OCI-M1 (cell line): ENCODE results near the gene ITPKB.
"Not testable (repeated sequence)": the region's sequence is repeated elsewhere in the genome, so short reads cannot be mapped to it uniquely, and the experiment has no call there.

ENCODE experiments used
- DNase-seq: peaks from one replicate; lab custom pipeline; 2025; lab: John Stamatoyannopoulos, UW

The ITPKB gene

DNA sequence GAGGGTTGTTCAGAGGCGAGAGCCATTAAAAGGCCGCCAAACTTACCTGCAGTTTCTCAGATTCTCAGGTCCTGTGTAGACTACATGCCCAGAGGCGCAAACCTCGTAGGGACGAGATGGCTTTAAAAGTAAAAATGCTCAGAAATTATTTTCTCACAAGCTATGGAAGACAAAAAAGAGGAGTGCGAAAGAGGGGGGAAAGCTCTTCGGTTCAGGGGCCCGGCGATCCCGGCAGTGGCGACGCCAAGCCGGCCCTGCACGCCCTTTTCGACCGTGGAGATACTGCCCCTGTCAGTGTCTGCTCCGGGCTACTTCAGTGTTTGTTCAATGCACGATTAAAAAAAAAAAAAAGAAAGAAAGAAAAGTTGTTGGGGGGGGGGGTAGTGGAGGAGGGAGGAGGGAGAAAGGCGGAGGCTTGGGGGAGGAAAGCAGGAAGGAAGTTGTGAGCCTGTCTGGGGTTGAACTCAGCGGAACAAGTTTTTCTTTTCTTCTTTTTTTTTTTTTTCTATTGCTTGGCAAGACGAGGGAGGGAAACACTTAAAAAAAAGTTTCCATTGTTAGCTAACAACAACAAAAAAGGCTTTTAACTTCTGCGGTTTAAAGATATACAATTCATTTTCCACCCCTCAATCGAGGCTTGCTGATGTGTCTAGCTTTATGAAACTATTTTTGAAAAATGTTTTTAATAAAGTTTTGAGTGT lies at the start of gene ITPKB:
Gene ITPKB (minus strand): TSS at position 288 of the 701 bp plus-strand sequence. CDS start 1,824 bp downstream, outside the sequence.
- DNase-seq, result peak; percentile 86

DNA sequence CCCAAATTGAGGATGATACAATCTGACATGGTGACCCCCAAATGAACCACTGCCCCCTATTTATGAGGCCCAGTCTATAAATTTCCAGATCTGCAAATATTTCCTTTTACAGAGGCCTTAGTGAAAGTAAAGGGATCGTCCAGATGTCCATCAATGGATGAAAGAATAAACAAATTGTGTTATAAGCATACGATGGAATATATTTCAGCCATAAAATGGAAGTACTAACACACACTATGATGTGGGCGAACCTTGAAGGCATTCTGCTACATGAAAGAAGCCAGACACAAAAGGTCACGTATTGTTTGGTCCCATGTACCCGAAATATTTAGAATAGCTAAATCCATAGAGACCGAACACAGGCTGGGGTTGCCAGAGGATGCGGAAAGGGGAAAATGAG lies 48.6 kb upstream of the ITPKB start:
- no peak for DNase-seq

DNA sequence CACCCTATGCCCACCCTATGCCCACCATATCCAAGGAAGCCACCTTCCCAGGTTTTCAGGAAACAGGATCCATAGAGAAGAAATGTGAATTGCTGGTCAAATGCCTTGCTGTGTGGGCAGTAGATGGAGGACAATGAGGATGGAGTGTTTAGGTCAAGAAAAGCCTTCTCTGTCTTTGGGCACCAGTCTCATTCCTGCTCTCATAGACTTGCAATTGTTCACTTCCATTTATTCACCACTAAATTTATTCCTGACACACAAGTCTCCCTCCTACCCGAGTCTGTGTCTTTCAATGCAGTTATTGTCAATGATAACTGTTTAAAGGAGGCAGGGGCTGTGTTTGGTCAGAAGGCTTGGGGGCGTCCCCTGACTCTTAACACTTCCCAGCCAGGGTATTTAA lies 48.0 kb upstream of the ITPKB start:
- no peak for DNase-seq

- no peak for DNase-seq
These were observed 47.5 kb upstream of the ITPKB start for GRCh38 chr1:226786550-226786949.

DNA sequence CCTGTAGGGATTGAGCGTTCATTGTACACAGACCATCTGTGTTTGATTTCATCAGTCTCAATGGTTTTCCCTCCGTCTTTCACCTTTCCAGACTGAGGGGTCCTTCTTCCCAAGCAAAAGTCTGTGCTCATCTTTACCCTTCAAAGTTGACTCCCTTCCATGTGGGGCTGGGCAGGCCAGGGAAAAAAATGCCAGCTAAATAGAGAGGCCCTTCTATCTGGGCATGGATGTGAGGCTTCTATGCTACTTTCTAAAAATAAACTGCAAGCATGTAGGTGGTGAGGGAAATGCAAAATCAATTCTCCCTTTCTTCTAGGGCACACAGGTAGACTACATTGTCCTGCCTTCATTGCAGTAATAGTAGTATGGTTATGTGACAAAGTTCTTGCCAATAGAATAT lies 46.7 kb upstream of the ITPKB start:
- no peak for DNase-seq

- no peak for DNase-seq
These were observed 45.3 kb upstream of the ITPKB start for GRCh38 chr1:226784081-226785049.

DNA sequence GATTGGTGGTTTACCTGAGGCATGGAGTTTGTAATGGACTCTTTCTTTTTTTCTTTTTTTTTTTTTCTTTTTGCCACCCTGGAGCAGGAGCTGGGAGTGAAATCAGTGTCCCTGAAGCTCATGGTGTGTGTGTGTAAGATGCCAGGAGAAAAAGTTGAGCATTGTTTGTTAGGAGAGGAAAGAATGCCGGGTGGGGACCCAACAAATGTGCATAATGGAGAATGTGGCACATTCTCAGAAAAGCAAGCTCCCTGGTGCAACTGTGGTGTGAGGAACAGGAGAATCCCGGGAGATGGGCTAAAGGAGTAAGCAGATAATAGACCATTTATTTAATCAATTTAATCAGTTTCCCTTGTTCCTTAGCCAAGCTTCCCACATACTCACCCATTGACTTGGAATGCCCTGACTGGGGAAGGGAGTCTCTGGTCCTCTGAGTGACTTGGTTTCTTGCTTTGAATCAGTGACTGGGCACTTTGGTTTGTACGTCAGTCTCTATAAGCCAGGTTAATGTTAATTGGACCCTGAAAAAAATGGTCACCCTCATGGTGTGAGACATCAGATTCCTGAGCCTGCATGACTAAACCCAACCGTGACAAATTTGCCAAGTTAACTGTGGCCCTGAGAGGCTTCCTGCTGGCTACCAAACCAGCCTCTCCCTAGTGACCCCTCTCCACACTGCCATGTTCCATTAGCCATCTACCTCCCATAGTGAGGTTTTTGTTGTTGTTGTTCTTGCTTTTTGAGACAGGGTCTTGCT lies 43.9 kb upstream of the ITPKB start:
- DNase-seq, result no peak

GRCh38 chr1:226781937-226782609 lies 43.0 kb upstream of the ITPKB start:
- DNase-seq, result no peak

DNA sequence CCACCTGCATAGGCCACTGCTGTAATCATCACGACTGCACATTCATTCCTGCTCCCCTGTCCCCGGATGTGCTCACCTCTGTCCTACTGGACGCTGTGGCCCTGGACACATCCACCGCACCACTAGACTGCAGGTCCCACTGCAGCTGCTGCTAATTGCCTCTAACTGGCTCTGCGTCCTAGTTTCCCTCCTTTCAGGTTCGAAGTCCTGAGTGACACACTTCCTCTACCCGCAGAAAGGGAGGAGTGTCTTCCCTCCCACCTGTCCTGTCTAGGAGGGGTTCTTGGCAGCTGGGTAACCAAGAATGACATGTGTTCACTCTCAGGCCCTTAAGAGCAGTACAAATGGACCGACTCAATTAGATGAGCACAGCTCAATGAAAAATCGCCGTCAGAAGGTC lies 40.5 kb upstream of the ITPKB start:
- DNase-seq, result no peak

- no peak for DNase-seq
These were observed 39.6 kb upstream of the ITPKB start for GRCh38 chr1:226778657-226779058.

DNA sequence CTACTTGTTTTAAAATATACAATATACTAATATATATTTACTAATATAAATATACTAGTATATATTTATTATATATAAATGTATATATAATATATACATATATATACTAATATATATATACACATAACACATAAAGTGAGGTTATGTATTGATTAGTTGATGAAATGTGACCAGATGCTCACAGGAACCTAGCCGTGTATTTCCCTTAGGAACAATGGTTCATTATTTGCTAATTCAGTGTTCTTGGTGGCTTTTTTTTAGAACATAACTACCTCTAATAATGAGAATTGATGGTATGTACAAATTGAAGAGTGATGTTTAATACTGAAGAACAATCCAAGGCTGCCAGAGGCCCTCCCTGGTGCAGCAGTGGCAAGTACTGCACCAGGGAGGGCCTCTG lies 37.9 kb upstream of the ITPKB start:
- no peak for DNase-seq

- DNase-seq, result no peak
These were observed 37.0 kb upstream of the ITPKB start for GRCh38 chr1:226776066-226776465.

DNA sequence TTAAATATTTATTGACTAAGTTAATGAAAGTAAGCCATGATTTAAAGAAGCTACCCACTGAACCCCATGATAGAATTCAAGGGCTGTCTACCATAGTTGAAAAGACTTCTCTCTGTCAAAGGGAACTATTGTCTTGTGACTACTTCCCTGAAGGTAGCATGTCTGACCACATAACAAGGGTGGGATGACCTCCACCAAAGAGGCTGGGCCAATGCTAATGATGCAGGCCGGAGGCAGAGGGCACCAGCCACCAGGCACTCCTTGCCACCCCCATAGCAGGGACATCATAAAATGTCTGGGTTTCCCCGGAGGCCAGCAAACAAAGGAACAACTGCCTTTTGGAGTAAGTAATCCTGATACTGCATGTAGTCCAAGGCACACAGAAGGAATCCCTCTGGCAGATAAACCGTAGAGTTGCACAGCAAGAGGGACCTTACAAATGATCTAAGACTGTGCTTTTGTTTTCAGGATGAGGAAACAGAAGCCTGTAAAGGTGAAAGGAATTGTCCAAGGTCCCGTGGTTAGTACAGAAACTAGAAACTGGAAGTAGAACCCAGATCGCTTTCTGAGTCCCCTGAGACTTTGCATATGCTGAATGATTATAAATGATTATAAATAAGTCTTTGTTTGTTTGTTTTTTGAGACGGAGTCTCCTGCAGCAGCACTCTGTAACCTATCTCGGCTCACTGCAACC lies 33.5 kb upstream of the ITPKB start:
- no peak for DNase-seq

GRCh38 chr1:226767170-226767569 lies 28.1 kb upstream of the ITPKB start:
- DNase-seq, result not testable (repeated sequence)

DNA sequence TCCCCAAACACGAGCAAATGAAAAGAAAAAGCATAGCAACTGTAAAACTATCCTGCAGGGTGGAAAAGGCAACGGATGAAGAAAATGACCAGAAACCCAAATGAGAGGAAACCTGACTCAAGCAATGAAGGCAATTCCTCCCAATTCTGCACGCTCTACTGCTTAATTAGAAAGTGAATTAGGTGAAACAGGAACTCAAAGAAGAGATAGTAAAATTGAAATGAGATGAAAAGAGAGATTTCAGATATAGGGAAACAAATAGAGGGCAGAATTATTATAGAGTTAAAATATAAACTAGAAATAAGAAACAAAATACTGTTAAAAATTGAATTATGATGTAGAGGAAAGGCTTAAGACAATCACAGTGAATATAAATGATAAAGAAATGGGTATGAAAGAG lies 27.5 kb upstream of the ITPKB start:
- no peak for DNase-seq

DNA sequence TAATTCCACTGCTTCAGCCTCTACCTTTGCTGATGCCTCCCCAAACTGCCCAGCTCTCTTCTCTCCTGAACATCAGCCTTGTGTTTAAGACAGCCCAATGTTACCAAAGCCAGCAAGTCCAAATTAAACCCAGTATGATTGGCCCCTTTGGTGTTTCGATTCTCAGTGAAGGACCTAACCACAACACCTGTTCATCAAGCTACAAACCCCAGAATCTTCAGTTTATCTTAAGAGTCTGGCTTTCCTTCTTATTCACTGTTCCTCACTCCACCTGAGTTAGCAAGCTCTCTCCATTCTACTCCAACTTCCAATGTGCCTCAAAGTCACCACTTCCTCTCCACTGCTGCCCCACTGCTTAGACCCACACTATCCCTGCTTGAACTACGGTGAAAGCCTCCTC lies 25.5 kb upstream of the ITPKB start:
- no peak for DNase-seq

GRCh38 chr1:226763905-226764264 lies 24.8 kb upstream of the ITPKB start:
- DNase-seq, result no peak

DNA sequence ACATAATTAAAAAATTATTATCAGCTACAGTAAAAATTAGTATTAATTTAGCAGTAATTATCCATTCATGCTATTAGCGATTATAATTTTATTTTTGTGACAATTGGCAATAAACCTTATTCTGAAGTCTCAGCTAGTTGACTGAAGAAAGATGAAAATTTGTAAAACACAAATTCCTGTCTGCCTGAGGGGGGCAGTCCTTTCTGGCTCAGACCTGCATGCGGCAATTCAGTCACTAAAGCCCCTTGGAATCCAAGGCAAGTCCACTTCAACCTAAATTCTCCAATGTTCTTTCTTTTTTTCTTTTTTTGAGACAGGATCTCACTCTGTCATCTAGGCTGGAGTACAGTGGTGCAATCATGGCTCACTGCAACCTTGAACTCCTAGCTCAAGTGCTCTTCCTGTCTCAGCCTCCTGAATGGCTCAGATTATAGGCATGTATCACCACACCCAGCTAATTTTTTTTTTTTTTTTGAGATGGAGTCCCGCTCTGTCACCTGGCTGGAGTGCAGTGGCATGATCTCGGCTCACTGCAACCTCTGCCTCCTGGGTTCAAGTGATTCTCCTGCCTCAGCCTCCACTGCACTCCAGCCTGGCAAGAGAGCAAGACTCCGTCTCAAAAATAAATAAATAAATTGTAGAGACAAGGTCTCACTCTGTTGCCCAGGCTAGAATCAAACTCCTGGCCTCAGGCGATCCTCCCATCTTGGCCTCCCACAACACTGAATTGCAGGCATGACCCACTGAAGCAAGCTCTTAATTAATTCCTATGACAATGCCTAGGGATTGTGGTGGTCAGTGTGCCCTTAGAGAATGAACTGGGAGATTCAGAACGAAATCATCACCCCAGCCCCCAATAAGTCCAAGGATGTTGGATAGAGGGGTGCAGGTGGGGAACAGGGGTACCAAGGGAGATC lies 24.2 kb upstream of the ITPKB start:
- no peak for DNase-seq

DNA sequence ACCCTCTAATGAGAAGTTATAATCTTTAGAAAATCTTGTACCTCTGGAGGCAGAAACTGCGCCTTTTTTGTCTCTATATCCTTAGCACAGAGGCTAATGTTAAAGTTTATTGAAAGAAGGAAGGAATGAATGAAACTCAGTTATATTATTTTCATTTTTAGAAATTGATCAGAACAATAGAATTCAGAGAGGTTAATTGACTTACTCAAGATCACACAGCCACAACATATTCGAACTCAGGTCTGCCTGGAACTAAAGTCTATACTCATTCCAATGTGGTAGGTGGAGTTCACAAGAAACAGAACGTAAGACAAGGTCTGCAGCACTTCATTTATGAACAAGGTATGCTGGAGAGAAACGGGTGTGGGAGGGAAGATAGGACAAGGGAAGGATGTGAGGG lies 23.0 kb upstream of the ITPKB start:
- DNase-seq, result no peak

GRCh38 chr1:226761322-226761721 lies 22.2 kb upstream of the ITPKB start:
- no peak for DNase-seq
